ENCODE measurements around the gene PITPNM3. TPM values are rescaled to one million over a fixed set of nuclear protein-coding genes. Genes with fewer than 3 reads are reported as not detected.

The PITPNM3 gene
- polyA plus RNA-seq, 3 donors = 0.29 TPM; not detected in 2

- H2AFZ ChIP-seq (ENCODE audit: insufficient read depth, low read depth, low read length, poor library complexity, severe bottlenecking) = no peak overlapping the region
- DNase-seq = peak; percentile 61 to 80 (median 75)
- H3K4me3 ChIP-seq (replicated peaks in 1 of 3; ENCODE audit: low read depth in 2 of 3, low read length in 3 of 3) = peak overlapping the region in 1 of 3 experiments; percentile 39
- peaks cover 0 to 3% (median 0%) of the 10 kb centered on the region in 3 donors for H3K27me3 Mint-ChIP-seq (ENCODE audit: low read depth in 3 of 3)
- no peaks in the 10 kb centered on the region for H3K79me2 ChIP-seq (ENCODE audit: insufficient read depth, low read length)
- H3K4me2 ChIP-seq (replicated peaks; ENCODE audit: extremely low read depth, low read length, poor library complexity, severe bottlenecking) = peak overlapping the region; percentile 54
- H3K4me3 Mint-ChIP-seq = no peak overlapping the region
- H3K4me1 Mint-ChIP-seq = peaks cover 40% of the 10 kb centered on the region
- H3K27me3 ChIP-seq (ENCODE audit: control insufficient read depth in 2 of 2, insufficient read depth in 2 of 2, low read length in 2 of 2) = no peaks in the 10 kb centered on the region
- TF ChIP-seq CTCF (IDR thresholded peaks at IDR 0.05) = no peak
- H3K9me3 Mint-ChIP-seq = no peaks in the 10 kb centered on the region
- intact Hi-C loops (cut with micrococcal nuclease) = no loop called here
- peaks cover 30 to 38% of the 10 kb centered on the region in 2 donors for H3K4me1 ChIP-seq (ENCODE audit: control insufficient read depth in 1 of 2, insufficient read depth in 2 of 2, low read length in 2 of 2)
- H3K36me3 Mint-ChIP-seq = peaks cover 56% of the 10 kb centered on the region in 2 donors
- H3K9me3 ChIP-seq (replicated peaks in 1 of 2; ENCODE audit: control insufficient read depth in 1 of 2, insufficient read depth in 1 of 2, low read length in 2 of 2) = no peaks in the 10 kb centered on the region
- H3K9ac ChIP-seq (ENCODE audit: insufficient read depth, low read length, poor library complexity, severe bottlenecking) = no peak overlapping the region
- H4K20me1 ChIP-seq (ENCODE audit: insufficient read depth, low read length) = no peaks in the 10 kb centered on the region
- H3K27ac Mint-ChIP-seq = peak overlapping the region; percentile 66 to 90 (median 77)
- H3K36me3 ChIP-seq (replicated peaks in 1 of 2; ENCODE audit: control insufficient read depth in 1 of 2, insufficient read depth in 2 of 2, low read length in 2 of 2) = peaks cover 21 to 51% of the 10 kb centered on the region in 2 donors
- peak overlapping the region; percentile 48 to 72 for H3K27ac ChIP-seq (ENCODE audit: low read depth in 1 of 2, low read length in 2 of 2)
Observed at GRCh38 chr17:6599364-6599763, 43.0 kb upstream of the PITPNM3 start.

GRCh38 chr17:6597727-6598126 lies 41.4 kb upstream of the PITPNM3 start:
- H3K79me2 ChIP-seq (ENCODE audit: insufficient read depth, low read length) = no peaks in the 10 kb centered on the region
- Mint-ChIP-seq H3K27ac (peak overlapping the region; percentile 60 to 90 (median 77)), H3K27me3 (ENCODE audit: low read depth in 3 of 3) (peaks cover 0 to 2% (median 0%) of the 10 kb centered on the region in 3 donors), H3K36me3 (peaks cover 56 to 62% of the 10 kb centered on the region in 2 donors), H3K4me3 (no peak overlapping the region), H3K9me3 (no peaks in the 10 kb centered on the region), H3K4me1 (peaks cover 40% of the 10 kb centered on the region)
- H3K36me3 ChIP-seq (replicated peaks in 1 of 2; ENCODE audit: control insufficient read depth in 1 of 2, insufficient read depth in 2 of 2, low read length in 2 of 2) = peaks cover 26 to 54% of the 10 kb centered on the region in 2 donors
- H3K9me3 ChIP-seq (replicated peaks in 1 of 2; ENCODE audit: control insufficient read depth in 1 of 2, insufficient read depth in 1 of 2, low read length in 2 of 2) = no peaks in the 10 kb centered on the region
- H3K9ac ChIP-seq (ENCODE audit: insufficient read depth, low read length, poor library complexity, severe bottlenecking) = no peak overlapping the region
- peak overlapping the region in 1 of 2 donors; percentile 72 for H3K27ac ChIP-seq (ENCODE audit: low read depth in 1 of 2, low read length in 2 of 2)
- no peak for DNase-seq
- intact Hi-C loops (cut with micrococcal nuclease) = no loop called here
- no peak for TF ChIP-seq CTCF (IDR thresholded peaks at IDR 0.05)
- no peak overlapping the region for H2AFZ ChIP-seq (ENCODE audit: insufficient read depth, low read depth, low read length, poor library complexity, severe bottlenecking)
- peaks cover 30 to 38% of the 10 kb centered on the region in 2 donors for H3K4me1 ChIP-seq (ENCODE audit: control insufficient read depth in 1 of 2, insufficient read depth in 2 of 2, low read length in 2 of 2)
- no peaks in the 10 kb centered on the region for H3K27me3 ChIP-seq (ENCODE audit: control insufficient read depth in 2 of 2, insufficient read depth in 2 of 2, low read length in 2 of 2)
- no CpG with 5 or more reads among the region's 1 CpG for WGBS (ENCODE audit: insufficient coverage)
- peak overlapping the region in 1 of 3 experiments; percentile 39 for H3K4me3 ChIP-seq (replicated peaks in 1 of 3; ENCODE audit: low read depth in 2 of 3, low read length in 3 of 3)
- no peaks in the 10 kb centered on the region for H4K20me1 ChIP-seq (ENCODE audit: insufficient read depth, low read length)
- H3K4me2 ChIP-seq (replicated peaks; ENCODE audit: extremely low read depth, low read length, poor library complexity, severe bottlenecking) = peak overlapping the region; percentile 54
